NT2/D1 (cell line): Measurements from ENCODE around the gene KISS1R.

Experiments used
- SUZ12 ChIP-seq: IDR thresholded peaks from 2 replicates; pipeline ENCODE4 v1.6.1; 2011; ENCODE audit not compliant: insufficient read length, insufficient read depth; ENCODE audit errors: extremely low read depth
- YY1 ChIP-seq: IDR thresholded peaks from 2 replicates; pipeline ENCODE4 v1.6.1; 2011; ENCODE audit not compliant: insufficient read length, insufficient read depth
- ZNF274 ChIP-seq: IDR thresholded peaks from 2 replicates; pipeline ENCODE4 v1.6.1; 2011; ENCODE audit warnings: mild to moderate bottlenecking, low read depth, low read length

- TF ChIP-seq SUZ12 (no peak), ZNF274 (no peak), YY1 (no peak)
Observed at GRCh38 chr19:938233-938923, 21.2 kb downstream of the KISS1R start.
